NCI-H82 treated with DMSO at 0.1 percent for 48 hours (cell line): ENCODE data around the gene FSTL1.

Experiments
- DNase-seq: peaks from one replicate; lab custom pipeline; 2025; ENCODE audit not compliant: unreplicated experiment; lab: John Stamatoyannopoulos, UW

Gene FSTL1

GRCh38 chr3:120364101-120364500, 86.7 kb downstream of the FSTL1 start:
- DNase-seq = no peak

- no peak for DNase-seq
Measured at GRCh38 chr3:120357807-120358206, 93.0 kb downstream of the FSTL1 start.

- DNase-seq = no peak
Measured at GRCh38 chr3:120355486-120355885, 95.3 kb downstream of the FSTL1 start.

GRCh38 chr3:120353463-120353862, 97.3 kb downstream of the FSTL1 start:
- no peak for DNase-seq

- DNase-seq = no peak
Measured at GRCh38 chr3:120352017-120352416, 98.8 kb downstream of the FSTL1 start.

- no peak for DNase-seq
Measured at GRCh38 chr3:120350401-120350941, 100.3 kb downstream of the FSTL1 start.

GRCh38 chr3:120349855-120350125, 101.0 kb downstream of the FSTL1 start:
- DNase-seq = no peak

GRCh38 chr3:120348991-120349854, 101.6 kb downstream of the FSTL1 start, which contains the start of gene LRRC58:
Gene LRRC58 (minus strand): TSS chr3:120349354. CDS start chr3:120349243, 111 bp downstream.
- DNase-seq = peak; percentile 67

- no peak for DNase-seq
Measured at GRCh38 chr3:120348065-120348990, 102.5 kb downstream of the FSTL1 start.

GRCh38 chr3:120344349-120344748, 106.4 kb downstream of the FSTL1 start:
- DNase-seq = no peak
